NCI-H82 (cell line): ENCODE results near the gene TNS1.

Source experiments
- DNase-seq: peaks from one replicate; lab custom pipeline; 2025; lab: John Stamatoyannopoulos, UW

Gene TNS1

GRCh38 chr2:218015586-218016521 lies 13.1 kb upstream of the TNS1 start:
- peak; percentile 97 for DNase-seq

DNA sequence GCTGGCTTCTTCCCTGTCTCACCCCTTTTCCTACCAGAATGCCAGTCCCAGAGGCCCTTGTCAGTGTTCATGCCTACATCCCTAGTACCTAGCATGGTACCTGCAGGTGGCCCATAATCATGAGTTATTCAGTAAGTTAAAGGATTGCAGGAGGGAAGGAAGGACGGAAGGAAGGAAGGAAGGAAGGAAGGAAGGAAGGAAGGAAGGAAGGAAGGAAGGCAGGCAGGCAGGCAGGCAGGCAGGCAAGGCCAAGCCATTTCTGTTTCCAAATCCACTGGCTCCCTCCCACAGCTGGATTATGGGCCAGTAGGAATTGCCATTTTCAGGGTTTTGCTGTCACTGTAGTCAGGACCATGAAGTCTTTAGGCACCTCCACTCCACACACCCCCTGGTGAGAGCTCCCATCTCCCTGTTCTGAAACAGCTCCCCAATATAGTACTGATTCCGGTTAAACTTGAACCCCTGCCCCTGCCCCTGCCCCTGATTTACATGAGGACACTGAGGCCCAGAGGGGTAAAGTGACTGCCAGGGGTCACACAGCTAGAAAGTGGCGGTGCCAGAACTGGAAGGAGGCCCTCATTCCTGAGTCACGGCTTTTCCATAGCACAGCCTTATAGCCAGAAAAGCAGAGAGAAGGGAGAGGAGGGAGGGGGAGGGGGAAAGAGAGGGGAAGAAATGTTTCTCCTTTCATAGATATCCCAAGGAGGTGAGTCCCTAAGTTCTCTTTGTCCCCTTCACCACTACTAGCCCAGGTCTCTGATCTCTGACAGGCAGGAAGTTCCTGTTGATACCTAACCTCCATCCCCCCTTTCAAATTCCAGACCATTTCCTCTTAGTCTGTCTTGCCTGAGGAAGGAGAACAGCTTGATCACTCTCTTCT lies 12.2 kb upstream of the TNS1 start:
- DNase-seq, result no peak

DNA sequence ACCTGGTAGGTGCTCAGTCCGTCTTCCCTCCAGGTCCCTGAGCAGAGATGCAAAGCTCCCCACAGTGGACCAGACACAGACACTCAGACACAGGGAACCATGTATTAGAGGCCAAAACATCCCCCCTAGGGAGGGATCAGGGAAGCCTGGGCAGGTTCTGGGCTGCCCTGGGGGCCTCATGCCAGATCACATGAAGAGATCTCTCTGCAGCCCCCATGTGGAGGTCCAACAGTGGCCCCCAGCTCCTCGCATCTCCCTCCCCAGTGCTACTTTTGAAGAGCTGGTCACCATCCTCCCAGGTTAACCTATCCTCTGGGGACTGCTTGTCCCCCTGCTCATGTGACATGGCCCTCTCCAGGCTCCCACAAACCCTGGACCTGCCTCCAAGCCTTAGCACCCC lies 10.5 kb upstream of the TNS1 start:
- no peak for DNase-seq

DNA sequence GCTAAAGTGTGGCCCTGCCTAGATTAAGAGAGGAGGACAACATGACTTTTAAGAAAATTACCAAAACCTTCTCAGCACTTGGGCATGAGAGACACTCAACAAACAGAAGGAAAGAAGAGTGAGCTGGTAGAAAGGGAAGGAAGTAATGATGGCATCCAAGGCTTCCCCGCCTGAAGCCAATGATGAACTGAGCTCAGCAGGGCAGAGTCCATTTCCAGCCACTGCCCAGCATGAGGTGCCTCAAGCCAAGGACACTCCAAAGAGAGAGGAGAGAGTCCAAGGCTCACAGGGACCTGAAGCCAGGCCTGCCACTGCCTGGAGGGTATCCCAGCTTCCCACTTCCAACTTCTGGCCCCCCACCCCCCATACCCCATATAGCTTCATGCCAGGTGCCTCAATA lies 9.5 kb upstream of the TNS1 start:
- no peak for DNase-seq

DNA sequence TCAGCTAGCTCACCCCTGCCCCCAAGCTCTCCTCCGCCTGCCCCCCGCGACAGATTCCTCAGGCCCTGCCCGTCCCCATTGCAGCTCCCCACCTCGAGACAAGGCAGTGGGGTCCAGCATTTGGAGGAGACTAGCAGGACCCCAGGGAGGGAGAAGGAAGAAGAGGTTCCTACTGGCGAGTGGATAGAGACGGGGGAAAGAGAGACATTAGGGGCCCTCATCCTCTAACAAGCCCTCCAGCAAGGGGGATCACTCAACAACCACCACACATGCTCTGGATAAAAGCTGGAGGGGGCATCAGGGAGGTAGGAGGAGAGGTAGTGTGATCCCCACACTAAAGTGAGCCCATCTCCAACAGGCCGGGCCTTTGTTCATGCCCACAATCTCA lies 8.9 kb upstream of the TNS1 start:
- no peak for DNase-seq

GRCh38 chr2:218010984-218011652 lies 8.3 kb upstream of the TNS1 start:
- DNase-seq, result peak; percentile 41

DNA sequence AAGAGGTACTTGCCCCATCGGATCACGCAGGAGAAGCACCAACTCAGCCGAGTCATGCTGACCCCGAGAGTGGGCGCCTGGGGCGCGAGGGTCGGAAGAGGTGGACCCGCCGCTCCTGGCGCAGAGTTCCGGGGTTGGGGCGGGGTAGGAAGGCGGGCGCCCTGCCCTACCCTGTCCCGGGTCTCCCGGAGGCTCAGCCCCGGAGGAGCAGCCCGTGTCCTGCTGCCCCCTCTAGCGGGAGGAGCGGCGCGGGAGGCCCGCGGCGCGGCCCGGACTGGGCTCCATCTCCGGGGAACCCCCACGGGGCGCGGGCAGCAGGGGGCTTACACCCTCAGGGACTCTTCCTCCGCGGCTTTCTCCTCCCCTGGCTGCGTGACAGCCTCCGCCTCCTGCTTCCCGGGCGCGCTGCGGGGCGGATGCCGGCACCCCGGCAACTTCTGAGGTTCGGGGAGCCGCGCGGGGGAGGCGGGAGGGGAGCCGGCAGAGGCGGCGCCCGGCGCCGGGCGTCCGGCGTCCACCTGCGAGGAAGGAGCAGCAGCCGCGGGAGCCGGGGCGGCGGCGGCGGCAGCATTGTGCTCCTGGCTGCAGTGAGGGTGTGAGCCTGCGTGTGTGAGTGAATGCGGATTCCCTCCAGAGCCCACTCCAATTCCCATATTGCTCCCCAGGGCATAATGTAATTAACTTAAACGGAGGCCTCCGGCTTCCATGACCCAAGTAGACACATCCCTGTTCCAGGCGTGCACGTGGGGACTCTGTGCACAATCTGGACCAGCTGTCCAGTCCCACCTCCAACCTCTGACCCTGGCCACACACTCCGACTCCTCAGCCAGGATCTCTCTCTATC lies 7.6 kb upstream of the TNS1 start:
- peak; percentile 76 for DNase-seq

GRCh38 chr2:218009765-218010139 lies 7.0 kb upstream of the TNS1 start:
- DNase-seq, result peak; percentile 47

GRCh38 chr2:218009231-218009630 lies 6.4 kb upstream of the TNS1 start:
- peak; percentile 56 for DNase-seq

GRCh38 chr2:218008060-218009040 lies 5.6 kb upstream of the TNS1 start:
- peak; percentile 20 for DNase-seq

- DNase-seq, result no peak
These were observed 3.9 kb upstream of the TNS1 start for GRCh38 chr2:218006741-218007140.

- DNase-seq, result no peak
These were observed 2.7 kb upstream of the TNS1 start for GRCh38 chr2:218005486-218005885.

- DNase-seq, result no peak
These were observed 2.2 kb upstream of the TNS1 start for GRCh38 chr2:218005028-218005427.

DNA sequence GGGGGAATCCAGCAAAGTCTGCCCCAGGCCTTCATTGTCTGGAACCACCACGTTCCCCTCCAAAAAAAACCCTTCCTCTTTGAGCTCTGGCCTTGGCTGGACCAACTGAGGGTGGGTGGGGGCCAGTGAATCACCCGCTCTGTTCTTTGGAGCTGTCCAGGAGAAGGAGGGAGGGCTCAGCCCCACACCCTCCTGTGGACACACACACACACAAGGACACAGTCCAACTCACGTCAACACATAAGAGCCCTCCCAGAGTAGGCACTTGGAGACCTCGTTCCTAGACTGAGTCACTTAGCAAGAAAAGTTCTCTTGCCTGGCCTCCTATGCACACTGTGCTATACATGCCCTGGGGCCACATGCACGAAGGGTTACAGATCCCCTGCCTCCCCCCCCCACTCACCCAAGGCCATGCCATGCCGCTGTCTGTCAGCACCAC lies 1.2 kb upstream of the TNS1 start:
- DNase-seq, result no peak

GRCh38 chr2:218003281-218003944 lies 618 bp upstream of the TNS1 start:
- DNase-seq, result no peak

GRCh38 chr2:218002143-218002844 lies 501 bp downstream of the TNS1 start:
- no peak for DNase-seq

- no peak for DNase-seq
These were observed 1.2 kb downstream of the TNS1 start for GRCh38 chr2:218001629-218002028.

DNA sequence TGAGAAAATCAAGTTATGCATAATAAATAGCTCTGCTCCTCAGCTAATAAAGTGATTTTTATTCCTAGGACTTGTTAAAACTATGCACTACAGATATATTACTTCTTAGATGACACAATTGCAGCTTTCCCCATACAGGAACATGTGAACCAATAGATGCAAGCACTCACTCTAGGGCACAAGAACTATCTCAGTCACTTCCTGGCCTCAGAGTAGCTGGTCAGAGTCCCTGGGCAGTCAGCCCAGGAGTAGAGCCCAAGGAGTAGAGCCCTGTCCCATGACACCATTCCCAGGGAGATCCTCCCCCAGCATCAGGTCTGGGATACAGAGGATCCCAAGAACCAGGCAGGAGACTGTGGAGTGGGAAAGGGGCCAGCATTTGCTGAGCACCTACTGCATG lies 2.7 kb downstream of the TNS1 start:
- DNase-seq, result no peak

- no peak for DNase-seq
These were observed 3.2 kb downstream of the TNS1 start for GRCh38 chr2:217999595-217999959.
